OCI-LY7 (cell line): ENCODE measurements around the gene UNC13B.

Experiments
- CTCF ChIP-seq: fragments of 200-600 bp; sonication (generic); conservative IDR thresholded peaks from 2 replicates; pipeline ENCODE4 v1.5.1; 2014; ENCODE audit warnings: mild to moderate bottlenecking, antibody characterized with exemption, low read length, moderate library complexity, mixed read lengths
- EZH2phosphoT487 ChIP-seq: fragments of 200-600 bp; sonication (generic); IDR thresholded peaks from 2 replicates; pipeline ENCODE4 v1.6.1; 2018; ENCODE audit warnings: low read depth, borderline replicate concordance, mild to moderate bottlenecking, mixed run types, antibody characterized with exemption, low read length, moderate library complexity, mixed read lengths

GRCh38 chr9:35225677-35226076 lies 63.9 kb downstream of the UNC13B start:
- TF ChIP-seq EZH2phosphoT487 (no peak), CTCF (no peak)
